ENCODE results near the gene DNAJC15.
"Not testable (repeated sequence)": the region's sequence is repeated elsewhere in the genome, so short reads cannot be mapped to it uniquely, and the experiment has no call there.

Gene DNAJC15

DNA sequence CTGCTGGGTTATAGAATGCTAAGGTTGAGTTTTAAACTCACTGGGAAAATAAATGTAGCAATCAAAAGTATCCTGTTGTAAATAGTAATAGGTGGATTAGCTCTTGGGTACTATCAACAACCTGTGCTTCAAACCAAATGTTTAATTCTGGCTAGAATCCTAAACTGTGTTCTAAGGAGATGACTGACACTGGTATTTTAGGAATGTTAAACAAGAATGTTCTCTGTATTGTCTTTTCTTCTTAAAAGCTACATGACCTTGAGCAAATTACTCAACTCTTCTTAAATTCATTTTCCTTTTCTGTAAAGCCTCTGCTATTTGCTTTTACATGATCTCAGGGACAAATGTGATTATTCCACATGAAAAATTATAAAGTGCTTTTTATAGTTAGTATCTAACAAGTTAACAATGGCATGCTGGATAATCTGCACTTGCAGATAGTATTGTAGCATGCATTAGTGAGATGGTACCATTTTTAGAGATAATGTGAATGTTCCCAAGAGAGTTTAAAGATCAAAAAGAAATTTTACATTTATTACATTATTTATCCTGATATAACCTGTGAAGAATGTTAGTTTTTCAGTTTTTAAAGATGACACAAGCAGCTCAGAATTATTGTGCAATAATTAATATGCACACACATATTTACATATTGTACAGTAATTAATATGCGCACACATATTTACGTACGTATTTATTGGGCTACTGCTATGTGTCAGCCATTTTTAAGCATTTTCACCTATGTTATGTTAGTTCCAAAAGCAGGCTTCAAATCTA is 17.7 kb upstream of the DNAJC15 start:
- no peak for DNase-seq

DNA sequence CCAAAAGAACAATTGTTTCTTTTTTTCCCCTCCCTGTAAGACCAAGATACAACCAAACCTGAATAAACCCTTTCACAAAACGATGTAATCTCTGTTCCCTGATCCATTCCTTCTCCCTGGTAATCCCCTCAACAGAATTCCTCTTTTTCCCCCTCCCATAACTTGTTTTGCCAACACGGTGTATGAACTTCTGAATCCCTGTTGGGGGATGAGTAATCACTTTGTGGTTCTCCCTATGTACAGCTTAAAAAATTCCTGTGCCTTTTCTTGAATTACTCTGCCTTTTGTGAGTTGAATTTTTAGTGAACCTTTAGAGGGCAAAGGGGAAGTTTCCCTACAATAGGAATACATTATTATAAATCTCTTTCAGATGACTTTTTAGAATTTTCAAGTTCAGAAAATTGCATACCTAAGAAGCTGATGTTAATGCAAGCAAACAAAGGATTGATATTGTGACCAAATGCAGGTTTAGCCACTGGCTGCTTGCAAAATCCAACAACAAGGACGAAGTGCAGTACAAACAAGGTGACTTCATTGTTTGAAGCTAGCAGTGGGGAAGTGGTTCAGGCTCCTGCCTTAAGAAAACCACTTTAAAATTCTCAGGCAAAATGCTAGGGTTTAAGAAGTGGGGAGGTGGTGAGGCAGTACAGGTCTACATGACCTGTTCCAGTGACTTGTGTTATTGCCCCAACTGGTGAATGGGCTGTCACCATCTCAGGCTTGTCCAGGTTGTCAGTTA is 16.3 kb upstream of the DNAJC15 start:
- no peak for DNase-seq

DNA sequence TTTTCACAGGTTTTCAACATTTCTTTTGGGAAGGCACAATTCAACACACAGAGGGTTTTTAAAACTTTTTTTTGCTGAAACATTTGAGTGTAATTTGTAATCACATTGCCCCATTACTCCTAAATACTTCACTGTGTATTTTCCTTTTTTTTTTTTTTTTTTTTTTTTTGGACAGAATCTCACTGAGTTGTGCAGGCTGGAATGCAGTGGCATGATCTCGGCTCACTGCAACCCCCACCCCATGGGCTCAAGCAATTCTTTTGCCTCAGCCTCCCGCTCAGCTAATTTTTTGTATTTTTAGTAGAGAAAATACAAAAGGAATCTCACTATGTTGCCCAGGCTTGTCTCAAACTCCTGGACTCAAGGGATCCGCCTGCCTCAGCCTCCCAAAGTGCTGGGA is 14.8 kb upstream of the DNAJC15 start:
- no peak for DNase-seq

DNA sequence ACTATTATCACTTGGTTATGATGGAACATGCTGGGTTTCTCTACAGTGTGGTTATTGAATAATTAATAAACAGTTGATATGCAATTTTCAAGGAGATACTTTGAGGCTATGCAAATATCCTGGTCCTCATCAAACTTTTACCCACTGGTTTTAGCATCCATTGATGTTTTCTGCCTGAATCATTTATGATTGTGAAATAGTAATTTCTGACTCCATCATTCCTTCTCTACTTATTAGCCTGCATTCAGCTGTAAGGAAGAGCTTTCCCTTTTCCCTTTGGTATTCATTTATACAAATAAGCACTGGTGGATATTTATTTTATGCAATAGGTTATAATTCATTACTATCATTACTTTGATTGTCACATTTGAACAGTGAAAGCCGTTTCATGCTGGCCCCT is 13.9 kb upstream of the DNAJC15 start:
- DNase-seq: no peak

DNA sequence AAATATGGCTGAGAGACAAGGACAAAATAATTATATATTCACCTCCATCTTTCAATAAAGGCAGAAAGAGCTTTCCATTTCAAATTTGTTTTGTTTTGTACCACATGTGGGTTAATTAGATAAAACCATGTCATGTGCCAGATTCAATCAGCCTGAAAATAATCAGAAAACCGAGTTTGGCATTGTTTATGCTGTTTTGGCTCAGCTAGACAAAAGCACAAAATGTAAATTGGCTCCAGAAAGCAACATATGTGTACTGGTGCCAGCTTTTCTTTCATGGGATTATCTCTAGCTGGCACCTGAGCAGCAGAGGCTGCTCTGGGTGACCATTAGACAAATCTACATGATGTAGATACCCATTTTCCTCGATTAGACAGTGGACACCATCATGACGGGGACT is 9.2 kb upstream of the DNAJC15 start:
- no peak for DNase-seq

DNA sequence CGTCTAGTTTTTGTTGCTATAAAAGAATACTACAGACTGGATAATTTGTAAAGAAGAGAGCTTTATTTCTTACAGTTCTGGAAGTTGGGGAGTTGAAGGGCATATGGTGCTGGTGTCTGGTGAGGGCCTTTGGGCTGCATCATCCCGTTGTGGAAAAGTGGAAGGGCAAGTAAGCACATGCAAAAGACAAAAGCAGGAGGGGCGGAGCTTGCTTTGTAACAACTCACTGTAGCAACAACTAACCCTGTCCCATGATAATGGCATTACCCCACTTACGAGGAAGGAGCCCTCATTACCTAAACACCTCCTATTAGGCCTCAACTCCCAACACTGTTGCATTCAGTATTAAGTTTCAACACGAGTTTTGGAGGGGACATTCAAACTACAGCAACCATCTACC is 7.2 kb upstream of the DNAJC15 start:
- DNase-seq: no peak

DNA sequence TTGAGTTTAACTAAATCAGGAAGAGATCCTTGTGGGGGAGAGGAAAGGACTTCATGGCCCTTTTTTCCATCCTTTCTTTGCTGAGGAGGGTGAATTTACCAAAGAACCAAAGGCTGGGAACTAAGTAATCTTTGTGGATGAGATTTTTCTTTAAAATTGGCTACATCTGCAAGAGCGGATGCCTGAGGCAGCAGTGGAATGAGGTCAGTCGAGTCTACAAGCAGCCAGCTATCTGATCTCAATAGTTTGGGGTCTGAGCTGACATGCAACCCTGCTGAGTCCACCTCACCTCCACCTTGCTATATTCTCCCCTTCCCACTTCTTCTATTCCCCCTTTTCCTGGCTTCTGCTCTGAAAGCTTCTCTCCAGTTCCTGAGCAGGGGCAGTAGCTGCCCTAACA is 3.6 kb upstream of the DNAJC15 start:
- no peak for DNase-seq

DNA sequence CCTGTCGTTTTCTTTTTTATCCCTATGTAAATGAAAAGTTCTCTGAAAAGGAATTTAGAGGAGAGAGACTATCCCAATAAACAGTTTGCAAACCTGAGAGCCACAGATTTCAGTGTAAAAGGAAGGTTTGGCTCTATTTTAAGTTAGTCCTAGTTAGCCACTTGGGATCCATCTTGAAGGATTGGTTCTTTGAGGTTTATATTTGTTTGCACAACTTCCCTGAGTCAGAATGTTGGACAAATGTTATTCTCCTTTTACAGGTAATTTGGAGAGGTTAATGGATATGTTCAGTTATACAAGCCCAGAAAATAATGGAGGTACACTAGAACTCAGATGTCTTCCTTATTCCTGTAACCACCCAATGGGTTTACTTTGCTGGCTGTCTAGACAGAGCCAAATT is 2.6 kb upstream of the DNAJC15 start:
- DNase-seq: no peak

DNA sequence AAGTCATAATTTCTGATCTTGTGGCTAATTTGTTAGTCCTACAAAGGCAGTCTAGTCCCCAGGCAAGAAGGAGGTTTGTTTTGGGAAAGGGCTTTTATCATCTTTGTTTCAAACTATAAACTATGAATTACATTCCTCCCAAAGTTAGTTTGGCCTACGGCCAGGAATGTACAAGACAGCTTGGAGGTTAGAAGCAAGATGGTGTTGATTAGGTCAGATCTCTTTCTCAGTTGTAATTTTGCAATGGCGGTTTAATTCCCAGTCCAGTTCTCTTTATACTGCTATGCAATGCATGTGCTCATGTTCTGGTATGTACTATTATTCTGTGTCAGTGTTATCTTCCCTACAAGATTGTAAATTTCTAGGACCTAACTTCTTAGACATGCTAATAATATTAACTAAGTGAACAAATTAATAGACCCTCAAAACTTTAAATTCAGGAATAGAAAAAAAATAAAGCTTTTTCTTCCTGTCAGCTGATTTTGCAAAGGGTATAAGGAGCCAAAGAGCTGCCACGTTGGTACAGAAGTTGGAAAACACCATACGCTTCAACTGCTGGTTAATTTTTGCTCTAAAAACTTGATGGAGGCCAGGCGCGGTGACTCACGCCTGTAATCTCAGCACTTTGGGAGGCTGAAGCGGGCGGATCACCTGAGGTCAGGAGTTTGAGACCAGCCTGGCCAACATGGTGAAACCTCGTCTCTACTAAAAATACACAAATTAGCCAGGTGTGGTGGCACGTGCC is 1.3 kb upstream of the DNAJC15 start:
- DNase-seq: no peak

DNA sequence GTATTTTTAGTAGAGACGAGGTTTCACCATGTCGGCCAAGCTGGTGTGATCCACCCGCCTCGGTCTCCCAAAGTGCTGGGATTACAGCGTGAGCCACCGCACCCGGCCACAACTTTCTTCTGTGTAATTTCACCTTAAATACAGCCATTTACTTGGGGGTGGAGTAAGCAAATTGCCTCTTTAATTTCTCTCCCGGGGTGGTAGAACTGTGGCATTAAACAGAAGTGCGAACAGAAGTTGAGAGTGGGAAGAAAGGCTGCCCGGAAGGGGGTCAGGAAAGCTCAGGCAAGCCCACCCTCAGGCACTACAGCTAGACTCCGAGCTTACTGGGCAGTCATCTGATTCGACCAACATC is 475 bp upstream of the DNAJC15 start:
- DNase-seq: no peak

DNA sequence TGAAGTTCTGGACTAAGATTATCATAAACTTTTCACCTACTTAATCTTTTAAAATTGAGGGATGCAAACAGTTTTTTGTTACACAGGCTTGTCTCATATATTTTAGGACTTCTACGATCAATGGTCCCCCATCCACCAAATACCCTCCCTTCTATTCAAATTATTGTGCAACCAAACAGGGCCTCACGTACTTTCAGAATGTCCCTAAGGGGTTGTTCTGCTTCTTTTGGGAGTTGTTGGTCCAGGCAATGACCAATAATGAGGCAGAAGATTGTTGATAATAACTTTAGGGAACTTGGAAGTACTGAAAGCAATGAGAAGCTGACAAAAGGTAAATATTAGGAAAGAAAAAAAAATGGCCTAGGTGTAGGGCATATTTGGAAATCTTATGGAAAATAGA is 2.9 kb downstream of the DNAJC15 start:
- DNase-seq: no peak

DNA sequence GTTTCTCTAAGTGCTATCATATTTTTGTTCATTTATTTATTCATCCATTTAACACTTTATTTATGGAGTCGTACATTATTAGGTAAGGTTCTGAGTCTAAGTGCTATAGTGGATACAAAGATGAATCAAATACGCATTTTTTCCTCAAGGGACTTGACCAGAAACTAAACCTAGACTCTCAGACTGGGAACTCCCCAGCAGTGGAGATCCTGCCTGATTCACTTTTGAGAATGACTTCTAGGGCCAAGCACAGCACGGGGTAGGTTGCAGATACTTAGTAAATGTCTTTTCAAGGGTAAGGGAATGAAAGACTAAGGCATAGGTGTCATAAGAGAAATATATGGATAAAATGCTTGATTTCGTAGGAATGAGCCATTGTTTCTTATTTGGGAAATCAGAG is 7.2 kb downstream of the DNAJC15 start:
- DNase-seq: no peak

DNA sequence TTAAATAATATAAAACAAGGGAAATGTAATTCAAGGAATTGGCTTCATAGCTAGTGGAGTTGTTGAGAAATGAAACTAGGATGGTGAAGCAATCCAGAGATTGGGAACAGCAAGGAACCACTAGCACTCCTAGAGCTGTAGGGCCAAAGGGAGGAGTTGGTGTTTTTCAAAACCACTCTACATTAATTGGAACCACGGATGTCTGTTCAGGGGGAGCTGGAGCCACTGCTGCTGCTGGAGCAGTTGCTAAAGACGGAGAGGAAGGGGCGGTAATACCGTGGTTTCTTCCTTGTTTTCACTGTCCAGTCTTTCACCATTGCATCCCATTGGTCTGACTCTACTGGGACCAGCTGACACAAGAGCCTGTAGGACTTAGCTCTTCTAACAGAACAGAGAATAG is 8.5 kb downstream of the DNAJC15 start:
- no peak for DNase-seq

DNA sequence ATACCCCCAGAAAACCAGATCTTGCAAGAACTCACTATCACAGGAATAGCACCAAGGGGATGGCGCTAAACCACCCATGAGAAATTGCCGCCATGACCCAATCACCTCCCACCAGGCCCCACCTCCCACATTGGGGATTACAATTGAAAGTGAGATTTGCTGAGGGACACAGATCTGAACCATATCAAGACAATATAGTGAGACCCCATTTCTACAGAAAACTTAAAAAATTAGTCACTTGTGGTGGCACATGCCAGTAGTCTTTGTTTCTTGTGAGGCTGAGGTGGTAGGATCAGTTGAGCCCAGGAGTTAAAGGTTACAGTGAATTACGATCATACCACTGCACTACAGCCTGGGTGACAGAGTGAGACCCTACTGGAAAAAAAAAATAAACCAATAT is 9.7 kb downstream of the DNAJC15 start:
- DNase-seq: no peak

DNA sequence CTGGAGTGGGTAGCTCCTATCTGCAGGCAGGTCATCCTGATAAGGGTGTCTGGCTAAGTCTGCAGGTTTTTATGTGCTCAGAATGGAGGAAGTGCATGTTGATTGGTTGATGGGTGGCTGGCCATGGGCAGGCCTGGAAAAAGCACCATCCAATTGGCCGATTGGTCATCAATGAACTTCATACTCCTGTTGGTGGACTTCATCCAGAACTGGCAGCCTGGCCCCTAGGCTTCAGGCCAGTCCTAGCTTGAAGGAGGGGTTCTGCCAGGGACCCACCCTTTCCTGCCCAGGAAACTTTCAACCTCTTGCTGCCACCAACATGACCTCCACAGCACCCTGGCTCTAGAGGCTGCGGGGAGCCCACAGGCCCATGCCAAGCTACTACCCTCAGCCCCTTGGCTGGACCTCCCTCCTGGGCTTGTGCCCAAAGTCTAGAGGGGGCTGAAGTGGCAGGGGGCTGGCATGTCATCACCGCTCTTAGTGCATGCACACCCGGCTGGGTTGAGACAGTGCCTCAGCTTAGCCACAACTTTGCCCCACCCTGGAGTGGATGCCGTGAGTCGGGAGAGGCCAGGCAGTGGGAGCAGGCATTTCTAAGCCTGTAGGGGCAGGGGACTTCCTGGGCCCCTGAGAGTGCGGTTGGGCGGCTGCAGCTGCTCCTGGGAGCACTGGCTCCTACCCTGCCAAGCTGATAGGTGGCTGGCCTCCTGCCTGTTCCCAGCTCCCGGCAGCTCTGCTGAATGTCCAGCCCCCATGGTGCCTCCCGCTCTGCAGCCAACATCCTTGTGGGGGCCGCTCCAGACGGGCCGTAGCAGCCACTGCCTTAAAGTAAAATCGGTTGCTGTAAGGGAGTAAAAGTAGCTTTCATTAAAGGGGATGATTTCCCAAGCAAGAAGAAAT is 13.2 kb downstream of the DNAJC15 start:
- DNase-seq: no peak

DNA sequence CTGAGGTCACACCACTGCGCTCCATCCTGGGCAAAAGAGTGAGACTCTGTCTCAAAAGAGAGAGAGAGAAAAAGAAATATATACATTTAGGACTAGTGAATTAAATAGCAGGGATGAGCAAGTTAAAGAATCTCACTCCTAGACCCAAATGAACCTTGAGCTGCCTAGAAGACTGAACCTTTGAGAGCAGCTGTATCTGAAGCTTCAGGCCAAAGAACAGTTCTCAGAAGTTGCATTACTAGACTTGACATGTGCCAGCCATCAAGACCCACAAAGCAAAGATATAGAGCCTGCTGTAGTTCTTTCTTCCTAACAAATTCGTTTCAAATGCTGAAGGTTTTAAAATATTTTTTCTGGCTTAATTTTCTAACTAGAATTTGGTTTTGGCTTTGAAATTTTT is 16.6 kb downstream of the DNAJC15 start:
- no peak for DNase-seq

DNA sequence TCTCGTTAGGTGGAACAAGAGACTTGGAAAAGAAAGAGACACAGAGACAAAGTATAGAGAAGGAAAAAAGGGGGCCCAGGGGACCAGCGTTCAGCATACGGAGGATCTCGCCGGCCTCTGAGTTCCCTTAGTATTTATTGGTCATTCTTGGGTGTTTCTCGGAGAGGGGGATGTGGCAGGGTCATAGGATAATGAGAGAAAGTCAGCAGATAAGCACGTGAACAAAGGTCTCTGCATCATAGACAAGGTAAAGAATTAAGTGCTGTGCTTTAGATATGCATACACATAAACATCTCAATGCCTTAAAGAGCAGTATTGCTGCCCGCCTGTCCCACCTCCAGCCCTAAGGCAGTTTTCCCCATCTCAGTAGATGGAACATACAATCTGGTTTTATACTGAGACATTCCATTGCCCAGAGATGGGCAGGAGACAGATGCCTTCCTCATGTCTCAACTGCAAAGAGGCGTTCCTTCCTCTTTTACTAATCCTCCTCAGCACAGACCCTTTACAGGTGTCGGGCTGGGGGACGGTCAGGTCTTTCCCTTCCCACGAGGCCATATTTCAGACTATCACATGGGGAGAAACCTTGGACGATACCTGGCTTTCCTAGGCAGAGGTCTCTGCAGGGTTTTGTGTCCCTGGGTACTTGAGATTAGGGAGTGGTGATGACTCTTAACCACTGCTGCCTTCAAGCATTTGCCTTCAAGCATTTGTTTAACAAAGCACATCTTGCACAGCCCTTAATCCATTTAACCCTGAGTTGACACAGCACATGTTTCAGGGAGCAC is 17.4 kb downstream of the DNAJC15 start:
- DNase-seq: not testable (repeated sequence)

DNA sequence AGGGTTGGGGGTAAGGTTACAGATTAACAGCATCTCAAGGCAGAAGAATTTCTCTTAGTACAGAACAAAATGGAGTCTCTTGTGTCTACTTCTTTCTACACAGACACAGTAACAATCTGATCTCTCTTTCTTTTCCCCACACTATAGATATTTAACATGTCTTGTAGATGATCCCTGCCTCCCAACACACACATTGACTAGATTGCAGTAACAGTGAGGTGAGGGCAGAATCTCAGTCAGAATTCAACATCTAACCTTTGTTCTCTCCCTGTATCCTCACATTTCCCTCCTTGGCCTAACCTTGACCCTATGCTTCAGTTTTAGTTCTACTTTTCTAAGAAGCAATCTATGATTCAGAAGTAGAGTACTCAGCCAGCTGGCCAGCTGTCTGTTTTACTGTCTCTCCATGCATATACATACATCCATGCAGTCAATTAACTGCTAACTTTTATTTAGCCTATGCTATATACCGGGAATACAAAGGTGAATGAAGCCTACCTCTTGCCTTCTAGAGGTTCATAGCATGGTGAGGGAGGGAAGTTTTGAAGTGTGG is 18.1 kb downstream of the DNAJC15 start:
- DNase-seq: no peak

DNA sequence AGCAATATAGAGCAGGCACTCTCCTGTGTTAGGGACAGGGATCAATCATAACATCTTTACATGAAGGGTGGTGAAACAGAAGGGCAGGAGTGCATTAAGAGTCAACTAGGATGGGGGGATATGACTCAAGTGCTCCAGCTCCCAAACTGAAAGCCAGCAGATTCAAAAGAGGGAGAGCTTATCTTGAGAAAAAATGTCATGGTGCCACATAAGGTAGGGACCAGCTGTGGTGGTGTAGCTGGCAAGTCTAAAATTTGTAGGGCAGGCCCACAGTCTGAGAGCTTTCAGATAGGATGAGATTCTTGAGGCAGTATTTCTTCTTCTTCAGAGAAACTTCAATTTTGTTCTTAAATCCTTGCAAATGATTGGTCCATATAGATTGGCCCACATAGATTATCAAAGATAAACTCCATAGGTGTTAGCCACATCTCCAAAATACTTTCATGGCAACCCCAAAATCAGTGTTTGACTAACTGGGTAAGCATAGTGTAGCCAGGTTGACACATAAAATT is 19.1 kb downstream of the DNAJC15 start:
- no peak for DNase-seq

DNA sequence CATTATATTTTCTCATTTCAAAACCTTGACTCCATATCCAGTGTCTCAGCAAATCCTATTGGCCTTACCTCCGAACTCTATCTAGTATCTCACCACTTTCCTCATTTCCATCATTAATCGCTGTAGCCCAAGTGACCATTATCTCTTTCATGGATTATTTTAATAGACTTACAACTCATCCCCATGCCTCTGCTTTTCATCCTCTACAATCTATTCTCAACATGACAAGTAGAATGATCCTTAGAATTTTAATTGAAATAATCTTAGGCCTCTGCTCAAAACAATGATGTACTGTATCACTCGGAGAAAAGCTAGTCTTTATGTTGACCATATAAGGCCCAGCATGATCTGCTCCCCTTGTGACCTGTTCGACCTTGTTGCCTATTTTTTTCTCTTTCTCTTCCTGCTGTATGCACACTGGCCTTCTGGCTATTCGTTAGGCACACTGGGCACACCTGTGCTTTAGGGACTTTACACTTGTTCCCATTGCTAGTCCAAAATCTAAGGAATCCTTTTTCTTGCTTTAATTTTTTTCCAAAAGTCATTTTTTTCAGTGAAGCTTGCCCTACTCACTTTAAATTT is 21.4 kb downstream of the DNAJC15 start:
- DNase-seq: no peak

DNA sequence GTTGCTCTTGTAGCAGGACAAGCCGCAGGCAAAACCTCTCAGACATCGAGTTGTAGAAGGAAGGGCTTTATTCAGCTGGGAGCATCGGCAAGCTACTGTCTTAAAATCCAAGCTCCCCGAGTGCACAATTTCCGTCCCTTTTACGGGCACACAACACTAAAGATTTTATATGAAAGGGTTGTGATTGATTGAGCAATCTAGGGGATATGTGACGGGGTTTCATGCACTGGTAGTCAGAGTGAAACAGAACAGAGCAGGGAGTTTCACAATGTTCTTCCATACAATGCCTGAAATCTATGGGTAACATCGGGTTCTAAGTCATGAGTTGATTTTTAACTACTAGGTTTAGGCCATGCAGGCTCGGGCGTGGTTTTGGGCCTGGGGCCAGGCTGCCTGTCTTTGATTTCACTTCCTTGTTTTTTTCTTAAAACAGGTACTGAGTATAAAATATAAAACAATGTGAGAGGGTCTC is 22.0 kb downstream of the DNAJC15 start:
- DNase-seq: not testable (repeated sequence)
